Stimulated activated CD4-positive, alpha-beta T cell treated with anti-CD3 and anti-CD28 coated beads, TNF-alpha, amount 100 ng/mL, for 48 hours (primary cell): ENCODE results near the gene VAV2.
"Not testable (repeated sequence)": the region's sequence is repeated elsewhere in the genome, so short reads cannot be mapped to it uniquely, and the experiment has no call there.

Experiments
- DNase-seq, 3 donors: peaks; one replicate each; pipeline ENCODE4 v3.0.0-alpha.2; 2020; ENCODE audit warnings: low read depth in 3 of 3

VAV2 gene

DNA sequence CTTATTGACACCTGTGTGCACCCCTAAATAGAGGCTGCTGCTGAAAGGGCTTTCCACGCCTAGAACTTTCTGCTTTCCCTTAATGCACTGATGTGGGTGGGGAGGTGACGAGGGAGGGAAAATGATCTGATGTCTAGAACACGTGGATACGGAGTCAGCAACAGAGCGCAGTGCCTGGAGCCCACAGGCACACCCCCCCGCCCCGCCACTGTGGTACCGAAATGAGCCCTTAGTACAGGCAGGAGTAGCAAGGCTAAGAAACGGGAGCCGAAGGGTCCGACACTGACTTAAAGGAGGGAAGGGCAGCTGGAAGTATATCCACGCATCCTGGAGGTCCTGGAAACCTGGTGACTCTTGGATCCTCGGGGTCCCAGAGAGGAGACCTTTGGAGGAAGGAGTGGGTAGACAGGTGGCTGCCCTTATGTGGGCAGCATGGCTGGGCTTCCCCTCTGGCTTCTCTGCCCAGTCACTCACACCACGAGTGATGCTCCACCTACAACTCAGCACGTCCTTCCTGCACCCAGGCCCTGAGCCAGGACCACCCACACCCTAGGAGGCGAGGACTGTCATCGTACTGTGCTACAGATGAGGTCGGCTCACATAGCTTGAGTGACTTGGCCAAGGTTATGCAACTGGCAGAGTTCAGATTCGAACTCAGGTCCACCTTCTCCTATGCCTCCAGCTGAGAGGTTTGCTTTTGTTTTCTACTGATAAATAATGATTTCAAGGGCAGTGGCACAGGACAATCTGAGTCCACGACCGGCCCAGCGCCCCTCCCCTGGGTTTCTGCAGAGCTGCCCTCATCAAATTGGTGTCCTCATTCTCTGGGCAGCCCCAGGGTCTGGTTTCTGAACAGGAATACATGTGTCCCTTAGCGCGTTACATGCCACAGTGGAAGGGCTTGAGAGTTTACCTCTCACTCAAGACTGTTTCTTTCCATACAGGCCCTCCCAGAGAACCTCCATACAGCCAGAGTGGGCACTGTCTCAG, 4.7 kb upstream of the VAV2 start:
- DNase-seq: no peak

DNA sequence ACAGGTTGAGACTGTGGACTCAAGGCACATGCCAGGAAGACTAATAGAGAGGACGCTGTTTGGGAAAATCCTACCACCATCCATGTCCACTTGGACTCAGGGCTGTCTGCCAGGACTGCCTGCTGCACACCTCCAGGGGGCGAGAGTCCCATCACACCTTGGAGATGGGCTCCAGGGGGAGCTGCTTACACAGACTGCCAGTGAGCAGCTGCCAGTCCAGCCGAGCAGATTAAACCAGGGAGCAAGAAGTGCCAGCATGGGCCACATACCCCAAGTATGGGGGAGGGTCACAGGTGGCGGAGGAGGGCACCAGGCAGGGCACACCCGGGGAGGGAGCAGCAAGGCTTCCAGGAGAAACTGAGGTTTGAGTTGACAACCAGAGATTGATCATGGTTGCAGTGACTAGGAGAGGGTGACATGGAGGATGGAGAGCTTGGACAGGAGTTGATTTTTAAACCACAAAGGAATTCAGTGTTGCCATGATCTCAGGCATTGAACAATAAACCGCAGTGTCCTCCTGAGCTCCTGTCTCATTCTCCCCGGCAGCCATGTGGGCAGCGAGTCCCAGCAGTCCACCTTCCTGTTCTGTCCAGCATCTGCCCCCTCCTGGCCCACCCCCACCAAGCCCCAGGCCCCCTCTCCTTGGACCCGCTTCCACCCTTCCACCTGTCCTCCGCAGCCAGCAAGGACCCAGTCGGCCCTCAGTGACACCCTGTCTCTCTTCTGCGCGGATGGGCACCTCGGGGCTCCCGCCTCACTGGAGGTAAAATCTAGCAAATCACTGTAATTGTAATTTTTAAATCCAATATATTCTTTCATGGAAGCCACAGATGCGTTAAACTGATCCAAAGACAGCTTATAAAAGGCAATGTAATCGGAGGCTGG, 3.1 kb upstream of the VAV2 start:
- no peak for DNase-seq

DNA sequence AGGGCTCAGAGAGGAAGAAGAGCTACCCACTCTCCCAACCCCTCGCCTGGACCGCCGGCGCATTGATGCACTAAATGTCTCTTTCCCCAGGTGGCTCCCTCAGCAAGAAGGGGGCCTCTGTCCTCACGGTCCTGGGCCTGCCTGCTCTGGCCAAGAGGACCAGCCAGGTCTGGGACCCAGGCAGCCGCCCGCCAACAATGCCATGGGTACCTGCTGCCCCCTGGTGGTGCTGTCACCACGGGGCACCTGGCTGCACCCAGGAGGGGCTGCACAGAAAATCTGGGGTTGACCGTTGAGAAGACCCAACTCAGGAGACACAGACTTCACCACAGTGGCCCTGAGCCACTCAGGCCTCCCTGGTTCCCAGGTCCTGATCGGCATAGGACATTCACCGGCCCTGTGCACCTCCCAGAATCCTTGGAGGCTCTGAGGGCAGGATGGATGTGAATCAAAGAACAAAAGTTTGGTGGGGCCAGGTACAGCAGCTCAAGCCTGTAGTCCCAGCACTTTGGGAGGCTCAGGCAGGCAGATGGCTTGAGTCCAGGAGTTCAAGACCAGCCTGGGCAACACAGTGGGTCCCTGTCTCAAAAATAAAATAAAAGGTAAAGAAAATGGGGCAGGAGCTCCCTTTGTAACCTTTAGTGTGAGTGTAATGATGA, 2.4 kb upstream of the VAV2 start:
- DNase-seq: peak; percentile 53 to 78 (median 60)

DNA sequence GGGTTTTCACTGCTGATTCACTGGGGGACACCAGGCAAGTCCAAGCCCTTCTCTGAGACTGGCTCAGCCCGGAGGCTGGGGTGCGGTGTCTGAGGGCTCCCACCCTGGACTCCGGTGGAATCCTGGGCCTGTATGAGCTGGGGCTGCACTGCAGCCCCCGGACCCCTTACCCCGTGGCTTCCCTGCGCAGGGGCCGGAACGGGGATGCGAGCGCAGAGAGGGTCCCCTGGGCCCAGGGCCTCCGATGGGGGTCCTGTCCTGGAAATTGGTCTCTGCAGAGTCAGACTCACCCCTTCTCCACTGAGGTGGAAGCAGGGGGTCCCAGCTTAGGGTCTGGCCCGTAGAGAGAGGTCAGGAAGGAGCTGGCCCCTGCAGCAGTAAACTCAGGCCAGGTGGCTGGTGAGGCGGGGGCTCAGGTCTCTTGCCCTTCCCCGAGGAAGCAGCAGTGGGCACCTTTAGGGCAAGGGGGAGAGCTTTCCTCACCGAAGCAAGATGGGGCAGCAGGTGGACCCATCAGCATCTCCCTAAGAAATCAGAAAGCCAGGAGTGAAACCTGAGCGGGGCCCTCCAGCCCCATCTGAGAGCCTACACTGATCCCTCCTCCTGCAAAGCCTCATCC, 1.6 kb upstream of the VAV2 start:
- no peak for DNase-seq

DNA sequence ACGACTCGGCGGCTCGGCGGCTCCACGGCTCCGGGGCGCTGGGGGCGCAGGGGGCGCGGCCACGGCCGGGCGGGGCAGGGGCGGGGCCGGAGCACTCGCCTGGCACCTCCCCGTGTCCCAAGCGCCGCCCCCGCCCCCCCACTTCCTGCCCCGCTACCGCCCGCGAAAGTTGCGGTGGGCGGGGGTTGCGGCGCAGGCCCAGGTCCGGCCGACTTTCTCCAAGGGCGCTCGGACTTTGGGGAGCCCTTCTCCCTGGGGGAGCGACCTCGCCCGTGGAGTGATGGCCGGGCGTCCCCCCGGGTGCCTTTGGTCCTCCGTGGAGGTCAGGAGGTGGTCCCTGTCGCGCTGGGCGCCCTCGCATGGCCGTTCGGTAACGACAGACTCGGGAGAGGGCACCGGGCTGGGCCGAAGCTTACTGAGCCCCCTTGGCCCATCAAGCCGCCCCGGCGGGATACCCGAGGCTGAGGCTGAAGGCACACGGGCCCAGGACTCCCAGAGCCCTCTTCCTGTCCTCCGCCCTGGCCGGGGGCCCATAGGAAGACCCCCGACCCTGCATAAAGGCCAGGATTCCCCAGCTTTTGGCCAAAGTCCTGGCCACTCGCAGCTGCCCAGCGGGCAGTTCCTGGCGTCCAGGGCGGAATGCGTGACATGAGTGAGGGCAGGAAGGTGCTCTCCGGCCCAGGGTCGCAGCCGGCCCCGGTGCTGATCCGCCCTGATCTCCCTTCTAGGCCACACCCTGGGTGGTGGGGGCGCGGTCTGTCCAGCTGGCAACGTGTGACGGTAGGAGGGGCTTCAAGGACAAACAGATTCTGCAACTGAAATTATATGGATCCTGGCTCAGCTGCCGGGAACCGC, 883 bp upstream of the VAV2 start:
- DNase-seq: peak; percentile 37 to 81 (median 51)

DNA sequence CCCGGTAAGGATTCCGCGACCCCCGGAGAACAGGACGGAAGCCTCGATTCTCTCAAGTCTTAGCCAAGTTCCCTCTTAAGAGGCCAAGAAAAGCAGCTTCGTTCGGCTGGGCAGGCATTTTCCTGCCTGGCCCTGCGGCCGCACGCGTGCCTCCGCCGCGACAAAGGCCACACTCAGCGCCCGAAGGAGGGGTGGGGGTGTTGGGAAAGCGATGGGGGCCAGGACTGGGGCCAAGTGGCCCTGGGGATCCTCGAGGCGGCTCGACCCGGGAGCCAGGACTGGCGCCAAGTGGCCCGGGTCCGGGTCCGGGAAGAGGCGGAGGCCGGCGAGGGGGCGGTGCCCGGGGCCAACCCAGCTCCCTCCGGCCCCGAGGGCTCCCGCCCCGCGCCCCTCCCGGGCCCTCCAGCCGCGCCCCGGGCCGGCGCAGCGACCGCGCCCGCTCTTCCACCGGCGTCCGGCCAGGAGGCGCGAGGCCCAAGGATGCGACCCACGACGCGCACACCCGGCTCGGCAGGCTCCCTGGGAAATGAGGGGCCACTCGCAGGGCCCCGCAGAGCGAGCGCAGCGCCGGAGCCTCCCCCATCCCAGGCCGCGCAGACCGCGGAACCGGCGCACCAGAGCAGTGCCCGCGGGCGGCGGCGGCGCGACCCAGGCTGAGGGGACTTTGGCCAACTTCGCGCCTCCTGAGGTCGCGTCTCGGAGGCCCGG, 756 bp downstream of the VAV2 start:
- no peak for DNase-seq

DNA sequence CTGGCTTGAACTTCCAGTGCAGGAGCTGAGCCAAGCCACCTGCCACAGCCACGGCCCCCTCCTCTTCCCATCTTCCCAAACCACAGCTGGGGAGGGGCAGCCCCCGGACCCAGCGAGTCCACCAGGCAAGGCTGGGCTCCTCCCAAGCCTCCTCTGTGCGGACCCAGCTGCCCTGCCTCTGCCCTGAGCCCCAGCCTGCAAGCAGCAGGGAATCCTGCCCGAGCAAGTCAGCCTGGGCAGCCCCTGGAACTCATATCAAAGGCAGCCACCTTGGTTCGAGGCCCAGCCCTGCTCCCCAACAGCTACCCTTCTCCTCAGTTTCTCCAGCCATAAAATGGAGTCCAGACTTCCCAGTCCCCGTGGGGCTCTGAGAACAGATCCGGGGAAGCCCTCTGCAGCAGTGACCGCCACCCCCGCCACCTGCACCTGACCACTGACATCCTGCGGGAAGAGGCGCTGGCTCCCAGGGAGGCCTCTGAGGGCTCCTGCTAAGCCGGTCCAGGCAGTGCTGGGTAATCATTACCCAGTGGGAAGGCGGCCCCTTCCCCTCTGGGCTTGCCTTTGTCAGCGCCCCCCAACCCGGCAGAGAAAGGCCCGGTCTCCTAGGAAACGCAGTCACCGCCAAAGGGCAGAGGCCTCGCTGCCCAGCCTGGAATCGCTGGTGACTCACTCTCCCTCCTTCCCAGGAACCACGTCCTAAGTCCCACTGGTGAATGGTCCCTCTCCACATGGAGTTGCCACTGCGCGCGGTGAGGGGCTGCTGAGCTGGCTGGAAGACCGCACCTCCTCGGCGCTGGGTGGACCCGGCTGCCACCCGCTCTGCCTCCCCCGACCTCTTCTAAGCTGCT, 1.5 kb downstream of the VAV2 start:
- DNase-seq: no peak

- DNase-seq: no peak
These were observed 2.3 kb downstream of the VAV2 start for GRCh38 chr9:133989625-133990365.

DNA sequence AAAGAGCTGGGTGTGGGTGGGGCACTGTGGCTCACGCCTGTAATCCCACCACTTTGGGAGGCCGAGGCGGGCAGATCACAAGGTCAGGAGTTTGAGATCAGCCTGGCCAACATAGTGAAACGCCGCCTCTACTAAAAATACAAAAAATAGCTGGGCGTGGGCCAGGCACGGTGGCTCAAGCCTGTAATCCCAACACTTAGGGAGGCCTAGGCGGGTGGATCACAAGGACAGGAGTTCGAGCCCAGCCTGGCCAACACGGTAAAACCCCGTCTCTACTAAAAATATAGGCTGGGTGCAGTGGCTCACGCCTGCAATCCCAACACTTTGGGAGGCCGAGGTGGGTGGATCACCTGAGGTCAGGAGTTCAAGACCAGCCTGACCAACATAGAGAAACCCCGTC, 3.4 kb downstream of the VAV2 start:
- not testable (repeated sequence) for DNase-seq

DNA sequence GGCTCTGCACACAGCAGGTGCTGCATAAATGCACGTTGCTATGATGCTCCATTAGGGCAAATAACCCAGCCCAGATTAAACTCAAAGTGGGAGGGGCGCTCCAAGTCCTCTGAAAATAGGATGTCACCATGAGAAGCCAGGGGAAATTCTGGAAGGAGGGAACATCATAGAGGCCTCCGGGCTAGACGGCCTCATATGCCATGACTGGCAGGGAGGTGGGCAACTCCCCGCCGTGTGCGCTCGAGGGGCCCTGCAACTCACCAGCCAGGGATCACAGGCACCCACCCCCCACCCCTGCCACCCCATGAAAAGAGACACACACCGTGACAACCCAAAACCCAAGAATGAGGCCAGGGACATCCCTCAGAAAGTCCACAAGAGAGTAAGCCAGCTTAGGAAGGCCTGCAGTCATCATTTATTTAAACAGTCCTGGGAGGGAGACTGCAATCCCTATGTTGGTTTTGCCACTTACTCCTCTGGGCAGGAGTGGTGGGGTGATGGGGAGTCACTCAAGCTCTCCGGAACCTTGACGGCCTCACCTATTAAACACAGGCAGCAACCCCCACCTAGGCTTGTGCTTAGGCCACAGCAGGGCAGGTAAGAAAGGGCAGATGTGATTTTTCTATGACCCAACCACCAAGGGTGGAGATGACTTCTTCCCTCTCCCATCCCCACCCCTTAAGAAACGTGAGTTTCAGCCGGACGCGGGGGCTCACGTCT, 4.0 kb downstream of the VAV2 start:
- DNase-seq: no peak

- DNase-seq: no peak
These were observed 4.7 kb downstream of the VAV2 start for GRCh38 chr9:133987446-133987788.

- no peak for DNase-seq
These were observed 5.2 kb downstream of the VAV2 start for GRCh38 chr9:133986774-133987445.

DNA sequence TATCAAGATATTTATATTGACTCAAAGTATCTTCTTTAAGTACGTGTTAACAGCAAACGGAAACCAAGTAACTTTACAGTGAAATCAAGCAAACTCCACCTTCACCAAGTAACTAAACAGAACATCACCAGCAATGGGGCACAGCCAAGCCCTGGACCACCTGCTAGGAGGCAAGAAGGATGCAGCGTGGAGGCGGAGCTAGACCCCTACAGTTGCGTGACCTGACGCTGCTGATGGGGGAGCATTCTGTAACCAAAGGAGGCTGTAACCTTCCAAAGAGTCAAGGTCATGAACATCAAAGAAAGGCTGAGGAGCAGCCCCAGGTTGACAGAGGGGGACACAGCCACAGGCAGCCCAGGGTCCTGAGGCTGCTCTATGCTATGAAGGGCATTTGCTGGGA, 6.1 kb downstream of the VAV2 start:
- no peak for DNase-seq

DNA sequence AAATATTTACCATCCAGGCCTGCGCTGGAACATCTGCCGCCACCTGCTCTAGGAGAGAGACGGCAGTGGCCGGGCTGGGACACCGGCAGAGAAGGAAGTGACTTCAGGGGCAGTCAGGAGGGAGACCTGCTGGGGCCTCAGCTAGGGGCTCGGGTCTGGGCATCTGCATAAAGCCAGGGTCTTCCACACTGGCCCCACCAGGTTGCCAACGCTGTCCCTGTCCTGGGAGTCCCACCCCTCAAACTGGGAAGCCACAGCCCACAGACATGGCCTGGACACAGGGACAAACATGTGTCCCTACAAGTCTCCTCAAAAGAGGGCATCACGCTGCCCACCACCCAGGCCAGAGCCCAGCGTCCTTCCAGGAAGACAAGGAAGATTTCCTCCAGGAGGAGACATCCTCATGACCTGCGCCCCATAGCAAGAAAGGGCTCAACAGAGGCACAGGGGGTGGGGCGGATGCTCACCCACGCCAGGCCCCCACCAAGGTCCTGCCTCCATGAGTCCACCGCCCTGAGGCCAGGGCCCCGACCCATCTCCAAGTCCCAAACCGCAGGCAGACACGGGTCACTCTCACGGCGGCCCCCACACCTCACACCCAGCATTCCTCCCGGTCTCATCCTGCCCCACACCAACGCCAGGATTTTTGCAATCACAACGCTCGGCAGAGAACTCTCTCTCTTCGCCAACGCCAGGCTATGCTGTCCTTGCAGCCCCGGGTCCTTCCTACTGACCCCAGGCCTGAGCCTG, 9.0 kb downstream of the VAV2 start:
- no peak for DNase-seq

DNA sequence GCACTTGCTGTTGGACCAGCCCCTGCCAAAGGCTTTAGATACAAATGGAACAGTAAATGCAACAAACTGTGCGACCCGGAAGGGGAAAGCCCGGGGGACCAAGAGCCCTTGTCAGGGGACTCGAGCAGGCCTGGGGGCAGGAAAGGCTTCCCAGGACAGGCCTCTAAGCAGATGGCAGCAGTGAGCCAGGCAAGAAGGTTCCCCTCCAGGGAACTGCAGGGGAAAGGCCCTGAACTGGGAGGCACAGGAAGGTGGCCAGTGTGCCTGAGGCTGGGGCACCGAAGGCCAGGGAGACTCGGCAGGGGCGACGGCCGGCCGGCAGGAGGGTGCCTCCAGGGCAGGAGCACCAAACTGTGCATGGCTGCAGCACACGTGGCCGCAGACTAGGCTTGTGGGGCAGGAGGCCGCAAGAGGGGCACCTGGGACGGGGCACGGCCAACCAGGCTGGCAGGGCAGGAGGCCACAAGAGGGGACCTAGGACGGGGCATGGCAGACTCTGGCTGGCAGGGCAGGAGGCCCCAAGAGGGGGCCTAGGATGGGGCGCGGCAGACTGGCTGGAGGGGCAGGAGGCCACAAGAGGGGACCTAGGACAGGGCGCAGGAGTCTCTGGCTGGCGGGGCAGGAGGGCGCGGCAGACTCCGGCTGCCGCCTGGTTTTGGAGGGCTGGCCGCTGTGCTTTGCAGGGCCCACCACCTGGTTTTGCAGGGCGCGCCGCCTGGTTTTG, 10.0 kb downstream of the VAV2 start:
- DNase-seq: no peak

DNA sequence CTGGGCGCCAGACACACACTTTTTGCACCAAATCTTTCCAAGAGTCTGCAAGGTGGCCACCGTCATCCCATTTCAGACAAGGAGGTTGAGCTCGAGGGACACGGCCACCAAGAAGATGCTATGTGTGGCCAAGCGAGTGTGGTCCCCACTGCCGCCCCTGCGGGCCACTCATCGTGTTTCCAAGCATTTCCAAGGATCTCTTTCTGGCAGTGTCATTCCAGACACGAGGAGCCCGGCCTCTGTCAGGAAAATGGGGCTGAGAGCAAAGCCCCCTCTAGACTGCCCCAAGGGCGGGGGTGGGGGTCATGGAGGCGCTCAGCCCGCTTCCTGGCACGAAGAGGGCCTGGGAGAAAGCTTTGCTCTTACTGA, 10.6 kb downstream of the VAV2 start:
- no peak for DNase-seq
